GM12878 (cell line): Measurements from ENCODE around the gene KRT79. TPM values are rescaled to one million over a fixed set of nuclear protein-coding genes. Genes with fewer than 3 reads are reported as not detected.
"Not testable (repeated sequence)": the region's sequence is repeated elsewhere in the genome, so short reads cannot be mapped to it uniquely, and the experiment has no call there.

Source experiments
- ATAC-seq: fragments of 200-7000 bp; cut with Tn5 transposase; 3 replicates; pipeline ENCODE4 v1.9.1; 2020; ENCODE audit warnings: mild to moderate bottlenecking, moderate library complexity
- BruUV-seq: library from RNA; stranded (reverse); fragments of 400-500 nt; replicated peaks from 2 replicates; lab custom pipeline; 2021; lab: Mats Ljungman, UMichigan
- CTCF ChIA-PET: fragments of 300-600 bp; sonication (Branson Sonifier 250); formaldehyde crosslinking; extraction: SDS; loops from one replicate; lab custom pipeline; 2021; ENCODE audit warnings: inconsistent platforms; lab: Yijun Ruan, JAX
- POLR2A ChIA-PET: fragments of 350-600 bp; formaldehyde crosslinking; extraction: SDS; loops from one replicate; lab custom pipeline; 2021; ENCODE audit warnings: inconsistent platforms; lab: Charles Lee
- RAD21 ChIA-PET: fragments of 300-600 bp; sonication (Branson Sonifier 250); formaldehyde crosslinking; loops from one replicate; lab custom pipeline; 2023; ENCODE audit warnings: antibody characterized with exemption; ENCODE audit not compliant: unreplicated experiment; lab: Charles Lee
- SMC1A ChIA-PET: fragments of 300-600 bp; sonication (Branson Sonifier 250); formaldehyde crosslinking; loops from one replicate; lab custom pipeline; 2023; ENCODE audit not compliant: unreplicated experiment, uncharacterized antibody; lab: Charles Lee
- DNase-seq: peaks from one replicate; pipeline ENCODE4 v3.0.0-alpha.2; 2011; ENCODE audit warnings: low read depth, low spot score
- FAIRE-seq: peaks from 3 replicates; lab custom pipeline; 2011; peaks lifted over from hg19 to GRCh38; lab: Jason Lieb, UNC
- H2AFZ ChIP-seq: 2 replicates; pipeline ENCODE4 v1.6.0; 2011; ENCODE audit warnings: low read depth, low read length, control low read depth; ENCODE audit not compliant: control insufficient read depth
- H3K27ac ChIP-seq: 2 replicates; pipeline ENCODE4 v1.5.1; 2011; ENCODE audit warnings: control low read depth; ENCODE audit not compliant: control insufficient read depth, insufficient read depth
- H3K27me3 ChIP-seq, 2 experiments: replicated peaks in 1 of 2; 2 replicates each; pipeline versions ENCODE4 v1.6.0 to v1.6.1; 2011; ENCODE audit warnings: low read length in 1 of 2; ENCODE audit not compliant: control insufficient read depth in 2 of 2, insufficient read depth in 2 of 2
- H3K36me3 ChIP-seq, 2 experiments: 2 replicates each; pipeline ENCODE4 v1.5.1; 2011; ENCODE audit warnings: low read length in 1 of 2; ENCODE audit not compliant: control insufficient read depth in 2 of 2, insufficient read depth in 2 of 2
- H3K4me1 ChIP-seq: 2 replicates; pipeline ENCODE4 v1.6.1; 2011; ENCODE audit warnings: mild to moderate bottlenecking, low read length, moderate library complexity, mixed read lengths; ENCODE audit not compliant: control insufficient read depth, insufficient read depth
- H3K4me2 ChIP-seq: 2 replicates; pipeline ENCODE4 v1.6.0; 2011; ENCODE audit warnings: control low read depth; ENCODE audit not compliant: control insufficient read depth, insufficient read depth
- H3K4me3 ChIP-seq: fragments of 200-600 bp; sonication (generic); 2 replicates; pipeline ENCODE4 v1.5.1; 2016
- H3K79me2 ChIP-seq: 2 replicates; pipeline ENCODE4 v1.6.0; 2011; ENCODE audit warnings: low read length; ENCODE audit not compliant: control insufficient read depth, insufficient read depth
- H3K9ac ChIP-seq: 2 replicates; pipeline ENCODE4 v1.8.0; 2011; ENCODE audit warnings: low read length, control low read depth, mixed read lengths; ENCODE audit not compliant: control insufficient read depth, insufficient read depth
- H3K9me3 ChIP-seq: replicated peaks from 3 replicates; pipeline ENCODE4 v1.5.1; 2011; ENCODE audit warnings: mild to moderate bottlenecking, low read length; ENCODE audit not compliant: control insufficient read depth, insufficient read depth
- H4K20me1 ChIP-seq: 2 replicates; pipeline ENCODE4 v1.6.0; 2011; ENCODE audit not compliant: control insufficient read depth, insufficient read depth
- SUPT20H ChIP-seq: IDR thresholded peaks from 2 replicates; pipeline ENCODE4 v1.6.1; 2011; ENCODE audit warnings: low read depth, mild to moderate bottlenecking, low read length, moderate library complexity, borderline replicate concordance; ENCODE audit not compliant: control insufficient read depth
- WGBS: methylation state at CpG from one replicate; pipeline ENCODE4 v1.1.6; 2016; ENCODE audit warnings: low lambda C conversion rate; ENCODE audit not compliant: insufficient replicate concordance, insufficient coverage; ENCODE audit errors: missing lambda C conversion rate; 5-methylcytosine and 5-hydroxymethylcytosine counted together
- in situ Hi-C: fragments of 300-500 bp; cut with MboI; formaldehyde crosslinking; loops from 9 replicates; pipeline ENCODE4 v1.14.3; 2018; ENCODE audit warnings: mixed read lengths
- intact Hi-C: fragments of 100-400 bp; cut with micrococcal nuclease; formaldehyde crosslinking; loops from one replicate; pipeline ENCODE4 v1.14.2; 2022; ENCODE audit not compliant: unreplicated experiment
- polyA plus RNA-seq, 11 experiments: library from polyadenylated mRNA; depleted of rRNA in 4 of 11; unstranded in 6 of 11; stranded (reverse) in 5 of 11; fragments of >200 nt; fragmentation: Nextera tagmentation in 4 of 11; fragmentation: Illumina TruSeq in 1 of 11; extraction: Ambion mirVana in 4 of 11; extraction: Trizol in 1 of 11; gene quantifications; 1 replicate in 1 of 11; 2 replicates in 10 of 11; pipeline versions ENCODE4 v1.2.1 to v1.2.3, GENCODE V29; 2011 to 2016; ENCODE audit warnings: inconsistent platforms in 2 of 11, missing spikeins in 2 of 11, low read depth in 1 of 11
- total RNA-seq, 4 experiments: library from RNA; depleted of rRNA in 3 of 4; stranded (reverse); fragments of >200 nt in 3 of 4; fragmentation: Illumina TruSeq in 1 of 4; extraction: Trizol in 1 of 4; gene quantifications; 2 replicates each; pipeline versions ENCODE4 v1.2.1 to v1.2.3, GENCODE V29; 2013 to 2021
- TF ChIP-seq, protein P1 (sequence below): fragments of 150-350 bp; IDR thresholded peaks from 2 replicates; pipeline ENCODE4 v1.6.1; 2014; ENCODE audit warnings: mild to moderate bottlenecking, low read depth, low read length

Gene KRT79
- total and polyA plus RNA-seq, 10 of the 15 experiments (the other 5 are each of a cell fraction or from before 2014, with no cell fraction given) = 0.03 to 0.09 (median 0.07) TPM; not detected in 7

DNA sequence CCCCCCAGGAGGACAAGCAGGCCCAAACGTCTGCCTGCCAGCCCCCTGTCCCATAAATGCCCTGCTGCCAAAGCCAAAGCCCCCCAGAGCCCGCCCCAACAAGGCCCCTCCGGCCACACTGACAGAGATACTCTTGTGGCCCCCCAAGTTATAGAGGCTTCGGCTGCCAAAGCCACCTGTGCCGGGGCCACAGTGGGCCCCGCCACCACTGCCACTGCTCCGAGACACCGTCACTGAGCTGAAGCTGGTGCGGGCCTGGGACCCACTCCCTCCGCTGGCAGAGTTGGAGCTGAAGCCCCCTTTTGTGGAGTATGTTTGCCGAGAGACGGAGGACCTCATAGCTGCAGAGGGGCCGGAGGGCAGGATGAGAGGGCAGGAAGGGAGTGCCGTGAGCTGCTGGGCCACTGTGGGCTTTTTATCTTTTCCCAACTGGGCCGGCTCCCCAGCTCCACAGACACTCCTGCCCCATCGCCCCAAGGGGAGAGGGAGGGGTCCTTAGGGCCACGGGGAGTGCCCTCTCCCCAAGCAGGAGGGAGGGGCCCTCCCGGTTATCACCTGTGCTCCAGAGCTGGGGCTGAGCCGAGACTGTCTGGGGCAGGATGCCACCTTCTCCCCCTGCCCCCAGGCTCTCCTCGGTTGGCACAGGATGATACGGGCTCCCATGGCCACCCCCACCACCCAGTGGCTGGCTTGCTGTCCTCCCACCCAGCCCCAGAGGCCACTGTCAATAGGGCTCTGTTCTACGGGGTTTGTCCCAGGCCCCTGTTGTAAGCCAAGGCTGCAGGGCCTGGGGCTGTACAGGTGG is at the start of gene KRT79 (continued):
- TF ChIP-seq, protein P1, sequence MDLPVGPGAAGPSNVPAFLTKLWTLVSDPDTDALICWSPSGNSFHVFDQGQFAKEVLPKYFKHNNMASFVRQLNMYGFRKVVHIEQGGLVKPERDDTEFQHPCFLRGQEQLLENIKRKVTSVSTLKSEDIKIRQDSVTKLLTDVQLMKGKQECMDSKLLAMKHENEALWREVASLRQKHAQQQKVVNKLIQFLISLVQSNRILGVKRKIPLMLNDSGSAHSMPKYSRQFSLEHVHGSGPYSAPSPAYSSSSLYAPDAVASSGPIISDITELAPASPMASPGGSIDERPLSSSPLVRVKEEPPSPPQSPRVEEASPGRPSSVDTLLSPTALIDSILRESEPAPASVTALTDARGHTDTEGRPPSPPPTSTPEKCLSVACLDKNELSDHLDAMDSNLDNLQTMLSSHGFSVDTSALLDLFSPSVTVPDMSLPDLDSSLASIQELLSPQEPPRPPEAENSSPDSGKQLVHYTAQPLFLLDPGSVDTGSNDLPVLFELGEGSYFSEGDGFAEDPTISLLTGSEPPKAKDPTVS = no peak
- no peak for TF ChIP-seq SUPT20H

DNA sequence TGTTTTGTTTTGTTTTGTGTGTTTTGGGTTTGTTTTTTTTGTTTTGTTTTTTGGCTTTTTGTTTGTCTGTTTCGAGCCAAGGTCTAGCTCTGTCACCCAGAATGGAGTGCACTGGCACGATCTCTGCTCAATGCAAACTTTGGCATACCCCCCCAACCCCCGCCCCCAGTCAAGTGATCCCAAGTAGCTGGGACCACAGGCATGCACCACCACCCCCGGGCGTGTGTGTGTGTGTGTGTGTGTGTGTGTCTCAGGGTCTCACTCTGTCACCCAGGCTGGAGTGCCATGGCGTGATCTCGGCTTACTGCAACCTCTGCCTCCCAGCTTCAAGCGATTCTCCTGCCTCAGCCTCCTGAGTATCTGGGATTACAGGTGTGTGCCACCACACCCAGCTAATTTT is 46.4 kb upstream of the KRT79 start:
- ATAC-seq, H3K9me3 ChIP-seq, H3K79me2 ChIP-seq, H3K4me3 ChIP-seq, H3K4me1 ChIP-seq, H3K27ac ChIP-seq, BruUV-seq, H3K36me3 ChIP-seq, H4K20me1 ChIP-seq, DNase-seq, H3K27me3 ChIP-seq, in situ Hi-C loops, H3K4me2 ChIP-seq, H2AFZ ChIP-seq, H3K9ac ChIP-seq, POLR2A ChIA-PET: not testable (repeated sequence)
- RAD21 ChIA-PET = interaction anchor here (0.9 to 1.6 kb wide), 8 partner anchors 10 to 724 kb away, joined by 3 to 5 read pairs (median 3); no protein-coding TSS in a partner anchor
- CTCF ChIA-PET = interaction anchor here (0.7 to 14.7 kb wide), 24 partner anchors 8 to 1043 kb away, joined by 3 to 418 read pairs (median 4); no protein-coding TSS in a partner anchor
- FAIRE-seq = peak; percentile 23
- 15% methylated on average over 7 of the region's 8 CpGs for WGBS
- intact Hi-C loops = loop anchor here (1.0 kb wide), 1 partner anchor 508 kb away; no protein-coding TSS in a partner anchor
- SMC1A ChIA-PET = interaction anchor here (0.9 to 1.5 kb wide), 5 partner anchors 99 to 297 kb away, joined by 3 read pairs; no protein-coding TSS in a partner anchor
